GM23338 (cell line): ENCODE results near the gene CIROP. TPM values are rescaled to one million over a fixed set of nuclear protein-coding genes. Genes with fewer than 3 reads are reported as not detected.

Source experiments
- ATAC-seq: fragments of 200-7000 bp; cut with Tn5 transposase; 3 replicates; pipeline ENCODE4 v1.9.1; 2020
- DNase-seq: peaks from one replicate; pipeline ENCODE4 v3.0.0-alpha.2; 2015; ENCODE audit warnings: low spot score
- H2AFZ ChIP-seq: fragments of 200-600 bp; sonication (generic); 2 replicates; pipeline ENCODE4 v1.8.0; 2016; ENCODE audit warnings: antibody characterized with exemption, mild to moderate bottlenecking, moderate library complexity
- H3F3A ChIP-seq: fragments of 200-600 bp; sonication (generic); replicated peaks from 2 replicates; pipeline ENCODE4 v1.8.0; 2017; ENCODE audit warnings: antibody characterized with exemption, mixed run types, low read depth
- H3K27ac ChIP-seq: fragments of 200-600 bp; sonication (generic); 2 replicates; pipeline ENCODE4 v1.6.1; 2016; ENCODE audit warnings: low read depth
- H3K27me3 ChIP-seq: fragments of 200-600 bp; sonication (generic); 2 replicates; pipeline ENCODE4 v1.8.0; 2016; ENCODE audit warnings: mild to moderate bottlenecking, mixed run types, moderate library complexity; ENCODE audit not compliant: insufficient read depth
- H3K36me3 ChIP-seq: fragments of 200-600 bp; sonication (generic); 2 replicates; pipeline ENCODE4 v1.8.0; 2016; ENCODE audit warnings: mild to moderate bottlenecking; ENCODE audit not compliant: insufficient read depth
- H3K4me1 ChIP-seq: fragments of 200-600 bp; sonication (generic); 2 replicates; pipeline ENCODE4 v1.8.0; 2016; ENCODE audit warnings: mild to moderate bottlenecking, moderate library complexity; ENCODE audit not compliant: insufficient read depth
- H3K4me2 ChIP-seq: fragments of 200-600 bp; sonication (generic); 2 replicates; pipeline ENCODE4 v1.7.1; 2017; ENCODE audit warnings: mixed run types
- H3K4me3 ChIP-seq: fragments of 200-600 bp; sonication (generic); 2 replicates; pipeline ENCODE4 v1.6.1; 2016; ENCODE audit warnings: mixed run types
- H3K79me2 ChIP-seq: fragments of 200-600 bp; sonication (generic); replicated peaks from 2 replicates; pipeline ENCODE4 v1.8.0; 2017; ENCODE audit warnings: mild to moderate bottlenecking; ENCODE audit not compliant: insufficient read depth
- H3K9me2 ChIP-seq: fragments of 200-600 bp; sonication (generic); 2 replicates; pipeline ENCODE4 v1.8.0; 2017; ENCODE audit not compliant: insufficient read depth
- H4K20me1 ChIP-seq: fragments of 200-600 bp; sonication (generic); replicated peaks from 2 replicates; pipeline ENCODE4 v1.8.0; 2017; ENCODE audit warnings: mild to moderate bottlenecking; ENCODE audit not compliant: insufficient read depth
- H3K27ac Mint-ChIP-seq: 2 replicates; pipeline ENCODE4 v1.8.0; 2020; ENCODE audit warnings: inconsistent platforms, mild to moderate bottlenecking, moderate library complexity, mixed read lengths
- H3K27me3 Mint-ChIP-seq: 3 replicates; pipeline ENCODE4 v1.8.0; 2022; ENCODE audit warnings: low read depth, mild to moderate bottlenecking, moderate library complexity, mixed read lengths, inconsistent platforms; ENCODE audit not compliant: insufficient read depth, poor library complexity
- H3K36me3 Mint-ChIP-seq: 3 replicates; pipeline ENCODE4 v1.8.0; 2021; ENCODE audit warnings: low read depth, mild to moderate bottlenecking, inconsistent platforms, moderate library complexity, mixed read lengths
- H3K4me1 Mint-ChIP-seq: 3 replicates; pipeline ENCODE4 v1.8.0; 2020; ENCODE audit warnings: mild to moderate bottlenecking, inconsistent platforms, mixed read lengths
- H3K4me3 Mint-ChIP-seq: 3 replicates; pipeline ENCODE4 v1.8.0; 2021; ENCODE audit warnings: moderate library complexity, mild to moderate bottlenecking, inconsistent platforms, mixed read lengths
- H3K9me3 Mint-ChIP-seq: 3 replicates; pipeline ENCODE4 v1.8.0; 2020; ENCODE audit warnings: moderate library complexity, mild to moderate bottlenecking, inconsistent platforms, mixed read lengths
- CREB1 ChIP-seq: fragments of 250-450 bp; sonication (Bioruptor Pico); IDR thresholded peaks from 2 replicates; pipeline ENCODE4 v1.5.0; 2020; ENCODE audit warnings: low read depth, mild to moderate bottlenecking, moderate library complexity
- EZH2 ChIP-seq: fragments of 200-600 bp; sonication (generic); IDR thresholded peaks from one replicate; pipeline ENCODE4 v1.8.0; 2017; ENCODE audit warnings: antibody characterized with exemption, mild to moderate bottlenecking, low read depth; ENCODE audit not compliant: unreplicated experiment
- EZH2phosphoT487 ChIP-seq: fragments of 200-600 bp; sonication (generic); IDR thresholded peaks from one replicate; pipeline ENCODE4 v1.8.1; 2018; ENCODE audit warnings: antibody characterized with exemption; ENCODE audit not compliant: unreplicated experiment
- JUNB ChIP-seq: IDR thresholded peaks from one replicate; pipeline ENCODE4 v1.6.1; 2016; ENCODE audit warnings: antibody characterized with exemption; ENCODE audit not compliant: unreplicated experiment
- POLR2AphosphoS5 ChIP-seq: IDR thresholded peaks from 2 replicates; pipeline ENCODE4 v1.6.1; 2016; ENCODE audit warnings: antibody characterized with exemption, low read depth
- REST ChIP-seq: IDR thresholded peaks from one replicate; pipeline ENCODE4 v1.6.1; 2018; ENCODE audit warnings: antibody characterized with exemption; ENCODE audit not compliant: unreplicated experiment
- ZNF114 ChIP-seq: fragments of 250-450 bp; sonication (Bioruptor Pico); IDR thresholded peaks from 2 replicates; pipeline ENCODE4 v1.5.0; 2020; ENCODE audit warnings: mild to moderate bottlenecking, moderate library complexity
- ZNF462 ChIP-seq: fragments of 250-450 bp; sonication (Bioruptor Pico); IDR thresholded peaks from 2 replicates; pipeline ENCODE4 v1.5.0; 2020; ENCODE audit warnings: mild to moderate bottlenecking, moderate library complexity
- polyA plus RNA-seq: library from polyadenylated mRNA; unstranded; fragments of >200 nt; fragmentation: Nextera tagmentation; extraction: Ambion mirVana; gene quantifications from 2 replicates; pipeline ENCODE4 v1.2.1, GENCODE V29; 2016
- total RNA-seq: library from RNA; depleted of rRNA; stranded (reverse); fragments of >200 nt; shearing (Covaris generic); gene quantifications from 2 replicates; pipeline ENCODE4 v1.2.3, GENCODE V29; 2014
- TF ChIP-seq, protein P1 (sequence below): IDR thresholded peaks from 2 replicates; pipeline ENCODE4 v1.6.1; 2016; ENCODE audit warnings: antibody characterized with exemption

CIROP gene
- total and polyA plus RNA-seq, 2 experiments from 2014 or later, result not detected

DNA sequence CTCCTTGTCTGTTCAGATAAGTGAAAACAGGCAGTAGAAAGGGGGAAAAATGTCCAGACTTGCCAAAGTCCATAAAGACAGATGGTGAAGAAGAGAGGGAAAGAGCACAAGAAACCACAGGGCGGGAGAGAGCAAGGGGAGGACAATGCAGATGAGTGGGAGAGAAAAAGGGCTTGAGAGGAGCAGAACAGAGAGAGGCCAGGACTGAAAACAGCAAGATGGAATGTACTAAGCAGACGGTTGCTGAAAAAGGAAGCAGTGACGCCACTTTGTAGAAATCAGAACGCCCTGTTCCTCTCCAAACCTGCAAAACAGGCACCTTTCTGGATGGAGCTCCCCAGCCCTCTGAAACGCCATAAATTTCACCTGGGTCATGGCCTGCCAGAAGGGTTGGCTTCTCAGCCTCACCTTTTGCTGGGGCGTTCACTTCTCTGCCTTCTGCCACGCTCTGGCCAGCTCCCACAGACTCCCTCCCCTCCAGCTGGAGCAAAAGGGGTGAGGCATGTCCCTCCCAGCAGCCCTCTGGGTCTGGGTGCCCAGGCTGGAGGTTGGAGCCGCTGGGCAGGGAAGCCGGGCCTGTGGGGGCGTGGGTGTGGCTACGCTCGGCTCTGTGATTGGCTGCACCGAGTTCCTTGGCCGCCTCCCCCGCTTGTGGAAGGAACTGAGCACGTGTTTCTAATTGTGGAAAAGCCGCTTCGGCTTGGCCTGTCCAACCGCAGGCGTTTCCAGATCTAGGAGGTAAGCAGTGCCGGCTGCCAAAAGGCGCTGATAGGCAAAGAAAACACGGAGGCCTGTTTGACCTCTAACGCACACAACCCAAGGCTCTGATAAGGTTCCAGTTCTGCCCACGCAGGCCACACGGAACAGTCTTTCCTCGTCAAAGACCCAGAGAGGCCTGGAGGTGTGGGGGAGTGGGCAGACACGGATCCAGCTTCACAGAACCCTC lies 49.3 kb upstream of the CIROP start:
- Histone ChIP-seq H3F3A (peaks cover 15% of the 10 kb centered on the region), H4K20me1 (peaks cover 5% of the 10 kb centered on the region), H3K9me2 (no peaks in the 10 kb centered on the region), H3K4me1 (peaks cover 23% of the 10 kb centered on the region), H3K27me3 (no peaks in the 10 kb centered on the region), H3K79me2 (no peaks in the 10 kb centered on the region), H3K4me3 (no peak overlapping the region), H3K27ac (peak overlapping the region; percentile 68; the same call in 1 of the 2 replicates), H3K36me3 (peaks cover 24% of the 10 kb centered on the region), H3K4me2 (peak overlapping the region; percentile 29; the same call in 1 of the 2 replicates), H2AFZ (no peak overlapping the region)
- peaks cover 53% of the 10 kb centered on the region for H3K36me3 Mint-ChIP-seq
- H3K4me3 Mint-ChIP-seq, result peak overlapping the region; percentile 23; the same call in 1 of the 3 replicates
- peak; percentile 92 for ATAC-seq
- H3K4me1 Mint-ChIP-seq, result peaks cover 41% of the 10 kb centered on the region
- H3K27ac Mint-ChIP-seq, result peak overlapping the region; percentile 96
- no peak for TF ChIP-seq EZH2
- peak; percentile 34; the same call in 1 of the 2 replicates for TF ChIP-seq POLR2AphosphoS5
- peaks cover 2% of the 10 kb centered on the region for H3K27me3 Mint-ChIP-seq
- peak; percentile 87 for DNase-seq
- H3K9me3 Mint-ChIP-seq, result no peaks in the 10 kb centered on the region; the same call in 2 of the 3 replicates

DNA sequence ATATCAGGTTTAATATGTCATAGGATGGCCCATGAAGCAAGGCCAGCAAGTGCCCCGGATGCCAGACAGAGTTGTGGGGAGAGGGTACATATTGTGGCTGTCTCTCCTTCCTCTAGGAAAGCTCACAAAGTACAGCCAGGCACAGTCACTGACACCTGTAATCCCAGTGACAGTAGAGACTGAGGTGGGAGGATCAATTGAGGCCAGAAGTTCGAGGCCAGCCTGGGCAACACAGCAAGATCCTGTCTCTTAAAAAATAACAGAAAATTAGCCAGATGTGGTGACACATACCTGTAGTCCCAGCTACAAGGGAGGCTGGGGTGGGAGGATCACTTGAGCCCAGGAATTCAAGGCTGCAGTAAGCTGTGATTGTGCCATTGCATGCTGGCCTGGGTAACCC lies 46.6 kb upstream of the CIROP start:
- peaks cover 18% of the 10 kb centered on the region for H3K4me1 ChIP-seq
- no peak overlapping the region for H3K27ac Mint-ChIP-seq
- no peak overlapping the region for H3K4me3 Mint-ChIP-seq
- H3K27me3 ChIP-seq, result no peaks in the 10 kb centered on the region
- no peaks in the 10 kb centered on the region for H3K79me2 ChIP-seq
- H4K20me1 ChIP-seq, result peaks cover 5% of the 10 kb centered on the region
- H3K9me2 ChIP-seq, result peaks cover 6% of the 10 kb centered on the region; the same call in 1 of the 2 replicates
- peaks cover 6% of the 10 kb centered on the region; the same call in 1 of the 2 replicates for H3F3A ChIP-seq
- ATAC-seq (no peak), DNase-seq (no peak)
- peaks cover 28% of the 10 kb centered on the region for H3K4me1 Mint-ChIP-seq
- peaks cover 11% of the 10 kb centered on the region; the same call in 1 of the 2 replicates for H3K36me3 ChIP-seq
- no peak overlapping the region for H3K27ac ChIP-seq
- H3K9me3 Mint-ChIP-seq, result no peaks in the 10 kb centered on the region; the same call in 1 of the 3 replicates
- H3K27me3 Mint-ChIP-seq, result peaks cover 4% of the 10 kb centered on the region
- H2AFZ ChIP-seq, result no peak overlapping the region
- H3K4me3 ChIP-seq, result no peak overlapping the region
- H3K4me2 ChIP-seq, result no peak overlapping the region
- peaks cover 49% of the 10 kb centered on the region for H3K36me3 Mint-ChIP-seq
- TF ChIP-seq ZNF462 (CRISPR knock-in tag) (no peak), ZNF114 (CRISPR knock-in tag) (no peak), EZH2phosphoT487 (no peak), CREB1 (CRISPR knock-in tag) (no peak), REST (no peak), JUNB (no peak)
- TF ChIP-seq, protein P1, sequence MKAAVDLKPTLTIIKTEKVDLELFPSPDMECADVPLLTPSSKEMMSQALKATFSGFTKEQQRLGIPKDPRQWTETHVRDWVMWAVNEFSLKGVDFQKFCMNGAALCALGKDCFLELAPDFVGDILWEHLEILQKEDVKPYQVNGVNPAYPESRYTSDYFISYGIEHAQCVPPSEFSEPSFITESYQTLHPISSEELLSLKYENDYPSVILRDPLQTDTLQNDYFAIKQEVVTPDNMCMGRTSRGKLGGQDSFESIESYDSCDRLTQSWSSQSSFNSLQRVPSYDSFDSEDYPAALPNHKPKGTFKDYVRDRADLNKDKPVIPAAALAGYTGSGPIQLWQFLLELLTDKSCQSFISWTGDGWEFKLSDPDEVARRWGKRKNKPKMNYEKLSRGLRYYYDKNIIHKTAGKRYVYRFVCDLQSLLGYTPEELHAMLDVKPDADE, result no peak
